ENCODE measurements around the gene COX6B2. TPM values are rescaled to one million over a fixed set of nuclear protein-coding genes. Genes with fewer than 3 reads are reported as not detected.
"Not testable (repeated sequence)": the region's sequence is repeated elsewhere in the genome, so short reads cannot be mapped to it uniquely, and the experiment has no call there.

Gene COX6B2
- total RNA-seq = 0.27 TPM

GRCh38 chr19:55354698-55355212, at the start of gene COX6B2:
TSS of gene COX6B2 (minus strand) at chr19:55354719. CDS start at chr19:55354521, 198 bp downstream.
- DNase-seq (ENCODE audit: low read depth in 2 of 3, low spot score in 2 of 3) = peak in 1 of 3 donors; percentile 25

- DNase-seq (ENCODE audit: low read depth in 2 of 3, low spot score in 2 of 3) = no peak
Measured at GRCh38 chr19:55402509-55402908, 48.0 kb upstream of the COX6B2 start.

GRCh38 chr19:55401390-55401789, 46.9 kb upstream of the COX6B2 start:
- not testable (repeated sequence) for DNase-seq (ENCODE audit: low read depth in 2 of 3, low spot score in 2 of 3)

GRCh38 chr19:55400281-55401087, 46.0 kb upstream of the COX6B2 start:
- DNase-seq (ENCODE audit: low read depth in 2 of 3, low spot score in 2 of 3) = no peak

GRCh38 chr19:55398200-55398925, 43.8 kb upstream of the COX6B2 start:
- DNase-seq (ENCODE audit: low read depth in 2 of 3, low spot score in 2 of 3) = no peak

- DNase-seq (ENCODE audit: low read depth in 2 of 3, low spot score in 2 of 3) = no peak
Measured at GRCh38 chr19:55392820-55393761, 38.6 kb upstream of the COX6B2 start.

GRCh38 chr19:55391702-55392615, 37.4 kb upstream of the COX6B2 start:
- DNase-seq (ENCODE audit: low read depth in 2 of 3, low spot score in 2 of 3) = no peak

- no peak for DNase-seq (ENCODE audit: low read depth in 2 of 3, low spot score in 2 of 3)
Measured at GRCh38 chr19:55391191-55391670, 36.7 kb upstream of the COX6B2 start.

- no peak for DNase-seq (ENCODE audit: low read depth in 2 of 3, low spot score in 2 of 3)
Measured at GRCh38 chr19:55390461-55390880, 36.0 kb upstream of the COX6B2 start.

GRCh38 chr19:55389386-55390317, 35.1 kb upstream of the COX6B2 start:
- no peak for DNase-seq (ENCODE audit: low read depth in 2 of 3, low spot score in 2 of 3)

GRCh38 chr19:55387736-55388497, 33.4 kb upstream of the COX6B2 start:
- no peak for DNase-seq (ENCODE audit: low read depth in 2 of 3, low spot score in 2 of 3)

GRCh38 chr19:55386493-55386971, 32.0 kb upstream of the COX6B2 start:
- no peak for DNase-seq (ENCODE audit: low read depth in 2 of 3, low spot score in 2 of 3)

- peak; percentile 96 to 99 (median 98) for DNase-seq (ENCODE audit: low read depth in 2 of 3, low spot score in 2 of 3)
Measured at GRCh38 chr19:55385724-55386492, 31.4 kb upstream of the COX6B2 start, which contains the start of gene RPL28. TSS of gene RPL28 (plus strand) at chr19:55385932. CDS start at chr19:55386358, 426 bp downstream.

GRCh38 chr19:55384920-55385723, 30.6 kb upstream of the COX6B2 start:
- DNase-seq (ENCODE audit: low read depth in 2 of 3, low spot score in 2 of 3) = peak in 2 of 3 donors; percentile 93 to 97

GRCh38 chr19:55384131-55384919, 29.8 kb upstream of the COX6B2 start, which contains the start of gene TMEM238:
TSS of gene TMEM238 (minus strand) at chr19:55384292. CDS start at chr19:55384259, 33 bp downstream.
- peak in 1 of 3 donors; percentile 48 for DNase-seq (ENCODE audit: low read depth in 2 of 3, low spot score in 2 of 3)
